GM12873 (cell line): ENCODE results near the gene TECPR1.

ENCODE experiments used
- CTCF ChIP-seq: IDR thresholded peaks from 2 replicates; pipeline ENCODE4 v1.5.1; 2012; ENCODE audit warnings: low read depth, mild to moderate bottlenecking, moderate library complexity, low read length, control low read depth; ENCODE audit not compliant: insufficient read depth; ENCODE audit errors: missing control alignments

The TECPR1 gene

GRCh38 chr7:98267303-98267702 is 15.3 kb upstream of the TECPR1 start:
- TF ChIP-seq CTCF, result no peak

- peak; percentile 35 for TF ChIP-seq CTCF
Measured at GRCh38 chr7:98266840-98267239, 14.8 kb upstream of the TECPR1 start.

GRCh38 chr7:98265841-98266271 is 13.8 kb upstream of the TECPR1 start:
- TF ChIP-seq CTCF, result no peak

DNA sequence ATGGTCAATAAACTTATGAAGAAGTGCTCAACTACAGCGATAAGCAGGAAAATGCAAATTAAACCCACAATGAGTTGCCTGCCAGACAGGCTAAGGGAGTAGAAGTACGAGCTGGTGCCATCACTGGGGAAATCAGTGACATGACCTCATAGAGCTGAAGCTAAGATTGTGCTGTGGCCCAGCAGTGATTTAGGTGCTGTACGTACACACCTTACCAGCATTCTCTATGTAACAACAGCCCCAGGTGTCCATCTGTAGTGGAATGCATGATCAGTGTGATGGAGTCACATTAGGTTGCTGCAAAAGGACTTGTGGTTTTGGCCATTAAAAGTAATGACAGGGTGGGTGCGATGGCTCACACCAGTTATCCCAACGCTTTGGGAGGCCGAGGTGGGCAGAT is 5.7 kb upstream of the TECPR1 start:
- no peak for TF ChIP-seq CTCF

DNA sequence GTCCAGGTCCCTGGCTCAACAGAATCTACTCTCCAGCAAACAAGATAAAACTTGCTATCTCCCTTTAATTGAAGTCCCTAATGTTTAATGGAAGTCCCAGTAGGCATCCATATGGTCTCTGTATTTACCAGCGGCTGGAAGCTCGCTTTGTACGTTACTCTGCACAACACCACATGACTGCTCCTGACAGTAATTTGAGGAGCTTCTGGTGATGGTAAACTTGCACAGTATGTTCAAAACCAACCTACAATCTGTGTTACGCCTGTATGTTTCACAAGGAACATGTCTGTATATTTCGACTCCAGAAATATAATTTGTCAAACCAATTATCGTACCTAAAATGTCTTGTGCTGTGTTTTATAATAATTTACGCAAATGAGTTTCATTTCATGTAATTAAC is 4.4 kb upstream of the TECPR1 start:
- TF ChIP-seq CTCF, result no peak

GRCh38 chr7:98254951-98255610 is 3.0 kb upstream of the TECPR1 start:
- no peak for TF ChIP-seq CTCF

DNA sequence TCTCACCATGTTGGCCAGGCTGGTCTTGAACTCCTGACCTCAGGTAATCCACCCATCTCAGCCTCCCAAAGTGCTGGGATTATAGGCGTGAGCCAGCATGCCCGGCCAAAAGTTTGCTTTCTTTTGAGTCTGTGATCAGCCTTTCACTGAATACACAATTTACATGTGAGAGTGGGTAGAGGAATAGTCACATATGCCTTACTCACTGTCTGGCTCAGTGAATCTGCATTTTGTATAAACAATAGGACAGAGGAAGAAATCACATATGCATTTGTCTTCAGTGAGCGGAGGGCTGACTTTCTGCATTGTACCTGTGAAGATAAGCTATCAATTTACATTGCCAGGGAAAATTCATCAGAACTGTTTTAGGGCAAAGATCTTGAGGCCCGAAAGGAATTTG is 2.5 kb upstream of the TECPR1 start:
- TF ChIP-seq CTCF, result no peak
